Astrocyte of the spinal cord (primary cell): ENCODE results near the gene RHOH.

Experiments
- DNase-seq: peaks from one replicate; pipeline ENCODE4 v3.0.0; 2011; ENCODE audit warnings: low read depth, low spot score
- H3K4me3 ChIP-seq: 2 replicates; pipeline ENCODE4 v1.5.1; 2011; ENCODE audit warnings: low read depth, mild to moderate bottlenecking, low read length, moderate library complexity
- in situ Hi-C: cut with HindIII; loops from 2 replicates; pipeline ENCODE4 v1.10.0; 2017; ENCODE audit warnings: low sequenced_read_pairs
- TF ChIP-seq, protein P1 (sequence below): IDR thresholded peaks from 2 replicates; pipeline ENCODE4 v1.5.1; 2012; ENCODE audit warnings: low read depth, mild to moderate bottlenecking, low read length, inconsistent platforms

Gene RHOH

DNA sequence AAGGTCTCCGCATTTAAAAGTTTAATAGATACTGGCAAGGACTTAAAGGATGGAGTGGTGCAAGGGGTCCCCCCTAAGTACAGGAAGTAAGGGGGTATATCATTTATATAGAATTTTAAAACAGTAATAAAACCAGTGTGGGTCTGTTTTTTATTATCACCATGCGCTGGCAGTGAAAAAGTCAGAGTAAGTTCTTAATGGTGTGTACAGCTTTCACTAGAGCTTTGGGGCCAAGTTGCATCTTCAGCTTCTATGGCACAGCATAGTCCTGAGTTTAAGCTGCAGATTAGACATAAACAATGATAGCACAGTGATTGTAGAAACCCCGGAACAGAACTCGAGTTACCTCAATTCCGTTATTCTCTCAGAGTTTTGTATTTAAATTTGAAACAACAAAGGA, 27.6 kb downstream of the RHOH start:
- in situ Hi-C loops, result no loop called here
- DNase-seq, result no peak
- H3K4me3 ChIP-seq, result no peak overlapping the region
- TF ChIP-seq, protein P1, sequence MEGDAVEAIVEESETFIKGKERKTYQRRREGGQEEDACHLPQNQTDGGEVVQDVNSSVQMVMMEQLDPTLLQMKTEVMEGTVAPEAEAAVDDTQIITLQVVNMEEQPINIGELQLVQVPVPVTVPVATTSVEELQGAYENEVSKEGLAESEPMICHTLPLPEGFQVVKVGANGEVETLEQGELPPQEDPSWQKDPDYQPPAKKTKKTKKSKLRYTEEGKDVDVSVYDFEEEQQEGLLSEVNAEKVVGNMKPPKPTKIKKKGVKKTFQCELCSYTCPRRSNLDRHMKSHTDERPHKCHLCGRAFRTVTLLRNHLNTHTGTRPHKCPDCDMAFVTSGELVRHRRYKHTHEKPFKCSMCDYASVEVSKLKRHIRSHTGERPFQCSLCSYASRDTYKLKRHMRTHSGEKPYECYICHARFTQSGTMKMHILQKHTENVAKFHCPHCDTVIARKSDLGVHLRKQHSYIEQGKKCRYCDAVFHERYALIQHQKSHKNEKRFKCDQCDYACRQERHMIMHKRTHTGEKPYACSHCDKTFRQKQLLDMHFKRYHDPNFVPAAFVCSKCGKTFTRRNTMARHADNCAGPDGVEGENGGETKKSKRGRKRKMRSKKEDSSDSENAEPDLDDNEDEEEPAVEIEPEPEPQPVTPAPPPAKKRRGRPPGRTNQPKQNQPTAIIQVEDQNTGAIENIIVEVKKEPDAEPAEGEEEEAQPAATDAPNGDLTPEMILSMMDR, result no peak

DNA sequence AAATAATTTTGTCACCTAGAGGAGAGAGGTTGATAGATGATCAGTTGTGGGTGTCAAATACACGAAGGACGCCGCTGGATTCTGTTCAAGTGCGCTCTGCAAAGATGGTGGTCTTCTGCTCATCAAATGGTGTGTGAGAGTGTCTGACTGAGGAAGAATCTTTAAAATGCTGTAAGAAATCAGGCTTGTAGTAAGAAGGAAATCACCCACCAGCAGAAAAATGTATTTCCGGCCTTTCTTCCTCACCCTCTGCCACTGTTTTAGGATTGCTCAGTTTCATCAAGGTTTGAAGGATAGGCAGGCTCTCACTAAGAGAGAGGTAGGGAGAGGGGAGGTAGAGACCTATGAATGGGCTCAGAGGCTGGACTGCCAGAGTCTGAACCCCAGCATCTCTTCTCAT, 28.7 kb downstream of the RHOH start:
- no peak for DNase-seq
- no peak overlapping the region for H3K4me3 ChIP-seq
- in situ Hi-C loops, result no loop called here
- TF ChIP-seq, protein P1, result no peak

DNA sequence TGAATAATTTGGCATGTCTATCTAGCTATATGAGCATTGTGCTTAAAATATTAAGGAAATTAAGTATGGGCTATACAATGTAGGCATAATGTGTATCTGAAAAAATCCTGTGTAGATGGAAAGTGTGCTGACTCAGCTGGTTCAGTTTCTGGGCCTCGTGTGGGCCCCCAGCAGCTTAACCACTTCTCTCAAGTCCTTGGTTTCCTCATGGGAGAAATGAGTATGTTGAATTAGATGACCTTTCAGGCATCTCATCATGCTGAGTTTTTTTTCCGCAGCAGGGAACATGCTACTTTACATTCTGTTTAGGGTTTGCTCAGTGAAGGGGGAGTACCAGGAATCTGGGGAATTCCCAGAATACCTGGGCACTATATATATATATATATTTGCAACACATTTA, 30.5 kb downstream of the RHOH start:
- in situ Hi-C loops, result no loop called here
- TF ChIP-seq, protein P1, result no peak
- no peak for DNase-seq
- no peak overlapping the region for H3K4me3 ChIP-seq

DNA sequence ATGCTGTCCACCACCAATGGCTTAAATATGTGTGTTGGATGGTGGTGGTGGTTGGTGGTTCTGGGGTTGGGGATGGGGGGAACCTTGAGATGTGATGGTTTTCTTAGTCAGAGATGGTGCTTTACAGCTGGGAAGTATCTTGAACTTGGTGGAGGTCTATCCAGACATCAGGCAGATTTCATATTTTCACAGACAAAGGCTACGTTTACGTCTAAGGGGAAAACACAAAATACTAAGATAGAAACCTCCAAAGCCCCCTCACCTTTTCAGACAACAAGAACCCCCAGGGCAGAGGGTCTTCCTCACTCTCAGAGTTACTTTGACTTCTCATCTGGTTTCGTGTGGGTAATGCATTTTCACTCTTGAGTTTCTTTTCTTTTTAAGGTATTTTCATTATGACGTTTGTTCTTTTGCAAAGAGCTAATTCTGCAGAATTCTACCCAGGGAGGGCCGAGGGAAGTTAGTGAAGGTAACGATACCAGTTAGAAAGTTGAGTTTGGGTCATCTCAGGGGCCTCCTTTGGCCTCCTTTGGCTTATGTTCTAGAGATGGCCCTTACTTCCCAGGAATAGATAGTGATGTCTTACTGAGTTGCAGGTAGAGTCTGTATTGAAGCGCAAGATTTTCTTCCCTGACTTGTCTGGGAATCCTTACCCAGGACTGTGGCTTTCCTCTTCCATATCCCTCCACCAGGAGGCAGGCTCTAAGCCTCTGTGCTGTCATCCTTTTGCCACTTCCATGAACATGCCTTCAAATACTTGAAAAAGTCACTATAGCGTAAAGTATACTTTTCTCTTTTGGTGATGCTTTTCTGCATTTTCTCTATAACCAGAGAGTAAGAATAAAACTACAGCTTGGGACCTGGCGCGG, 31.9 kb downstream of the RHOH start:
- no peak for DNase-seq
- no peak overlapping the region for H3K4me3 ChIP-seq
- in situ Hi-C loops, result no loop called here
- TF ChIP-seq, protein P1, result peak; percentile 28

DNA sequence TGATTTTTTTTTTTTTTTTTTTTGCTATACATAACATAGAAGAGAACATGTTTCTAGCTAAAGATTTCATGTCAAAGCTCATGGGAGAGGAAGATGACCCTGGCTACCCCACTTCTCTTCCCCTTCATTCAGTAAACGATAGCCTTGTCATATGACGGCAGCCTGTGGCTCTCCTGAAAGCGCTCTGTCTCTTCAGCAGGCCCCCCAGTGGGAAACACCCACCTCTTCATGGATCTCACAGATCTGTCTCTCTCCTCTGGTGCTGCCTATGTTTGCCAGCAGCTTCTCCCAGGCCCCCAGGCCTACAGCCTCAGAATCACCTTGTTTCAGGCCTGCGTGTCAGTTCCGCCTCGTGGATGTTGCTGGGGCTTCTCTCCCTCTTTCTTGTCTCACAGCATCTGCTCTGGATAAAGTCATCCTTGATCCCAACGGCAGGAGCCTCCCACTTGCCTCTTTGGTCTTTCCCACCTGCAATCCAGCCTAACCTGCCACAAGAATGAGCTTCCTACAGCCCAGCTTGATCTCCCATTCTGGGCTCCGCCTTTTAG, 34.6 kb downstream of the RHOH start:
- in situ Hi-C loops, result no loop called here
- no peak overlapping the region for H3K4me3 ChIP-seq
- TF ChIP-seq, protein P1, result no peak
- DNase-seq, result no peak

DNA sequence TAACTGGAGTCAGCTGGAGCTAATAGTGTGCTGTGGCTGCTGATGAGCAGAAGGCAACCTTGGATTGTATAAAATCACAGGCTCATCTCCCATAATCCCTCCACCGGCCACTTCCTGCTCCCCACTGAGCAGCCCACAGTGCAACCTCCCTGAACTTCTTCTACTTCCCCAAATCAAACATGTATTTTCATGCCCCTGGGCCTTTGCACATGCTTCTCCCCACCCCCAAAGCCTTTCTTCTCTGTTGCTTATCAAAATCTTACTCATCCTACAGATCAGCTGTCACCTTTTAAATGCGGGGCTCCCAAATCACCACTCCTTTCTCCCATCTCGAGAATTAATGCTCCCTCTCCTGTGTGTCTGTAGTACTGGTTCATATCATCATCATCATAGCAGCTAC, 35.8 kb downstream of the RHOH start:
- DNase-seq, result no peak
- in situ Hi-C loops, result no loop called here

More for the DNA sequence above, 35.8 kb downstream of the RHOH start:
- H3K4me3 ChIP-seq, result no peak overlapping the region
- TF ChIP-seq, protein P1, result no peak
